ENCODE results near the gene CHTF18. TPM values are rescaled to one million over a fixed set of nuclear protein-coding genes. Genes with fewer than 3 reads are reported as not detected.

The CHTF18 gene
- polyA plus RNA-seq, 4 donors = 16.0 to 47.6 (median 28.0) TPM

GRCh38 chr16:842061-842476, 53.6 kb downstream of the CHTF18 start:
- peak in 1 of 4 donors; percentile 47 for DNase-seq (ENCODE audit: low read depth in 4 of 4, low spot score in 2 of 4)

DNA sequence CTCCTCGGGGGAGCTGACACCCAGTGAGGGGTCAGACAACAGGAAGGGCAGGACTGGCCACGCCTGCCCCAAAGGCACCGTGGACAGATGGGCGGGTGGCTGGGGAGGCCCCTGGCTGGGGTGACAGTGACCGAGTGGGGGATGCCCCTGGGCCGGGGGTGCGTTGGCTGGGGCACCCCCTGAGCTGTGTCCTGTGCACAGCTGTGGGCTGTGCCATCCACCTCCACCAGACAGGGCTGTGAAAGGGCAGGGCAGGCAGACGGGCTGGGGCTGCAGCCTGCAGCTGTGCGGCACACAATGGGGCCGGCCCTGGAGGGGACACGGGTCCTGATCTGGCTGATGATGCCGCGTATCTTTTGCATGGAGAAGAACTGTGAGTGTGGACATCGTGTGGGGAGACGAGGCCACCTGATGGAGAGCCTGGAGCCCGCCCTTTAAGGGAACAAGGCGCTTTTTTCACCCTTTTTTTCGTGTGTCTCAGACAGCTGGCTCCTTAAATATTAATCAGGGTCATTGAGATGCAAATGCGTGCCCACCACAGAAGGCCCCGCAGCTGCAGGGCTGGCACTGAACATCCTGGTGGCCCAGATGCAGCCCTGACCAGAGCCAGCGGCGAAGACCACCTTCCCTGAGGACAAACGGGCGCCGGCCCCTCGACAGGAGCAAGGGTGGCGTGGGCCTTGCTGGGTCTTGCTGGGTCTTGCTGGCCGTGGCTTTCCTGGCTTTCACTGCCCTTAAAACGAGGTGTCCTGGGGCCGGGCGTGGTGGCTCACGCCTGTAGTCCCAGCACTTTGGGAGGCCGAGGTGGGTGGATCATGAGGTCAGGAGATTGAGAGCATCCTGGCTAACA, 54.5 kb downstream of the CHTF18 start:
- no peak for DNase-seq (ENCODE audit: low read depth in 4 of 4, low spot score in 2 of 4)

GRCh38 chr16:843771-844170, 55.4 kb downstream of the CHTF18 start:
- no peak for DNase-seq (ENCODE audit: low read depth in 4 of 4, low spot score in 2 of 4)

- DNase-seq (ENCODE audit: low read depth in 4 of 4, low spot score in 2 of 4) = no peak
Measured at GRCh38 chr16:844638-845350, 56.4 kb downstream of the CHTF18 start.

- no peak for DNase-seq (ENCODE audit: low read depth in 4 of 4, low spot score in 2 of 4)
Measured at GRCh38 chr16:845351-845745, 56.9 kb downstream of the CHTF18 start.

- no peak for DNase-seq (ENCODE audit: low read depth in 4 of 4, low spot score in 2 of 4)
Measured at GRCh38 chr16:847151-847550, 58.7 kb downstream of the CHTF18 start.

Other genes starting within 250 kb of the CHTF18 start
- 10 to 100 TPM in 3 of 4 donors, 1 to 10 TPM in 1; 8.2 to 20.3 (median 16.6) TPM for gene PRR35, start 228.2 kb upstream of the CHTF18 start, polyA plus RNA-seq (ENCODE audit: insufficient read length in 4 of 4)
- 10 to 100 TPM in 1 of 4 donors, 1 to 10 TPM in 3; 7.3 to 13.7 (median 8.3) TPM for gene NHLRC4, start 221.6 kb upstream of the CHTF18 start, polyA plus RNA-seq (ENCODE audit: insufficient read length in 4 of 4)
- gene PIGQ, start 218.7 kb upstream of the CHTF18 start, polyA plus RNA-seq (ENCODE audit: insufficient read length in 4 of 4) = 10 to 100 TPM; 44.9 to 92.7 (median 76.9) TPM
- gene RAB40C, start 198.6 kb upstream of the CHTF18 start, polyA plus RNA-seq (ENCODE audit: insufficient read length in 4 of 4) = 10 to 100 TPM; 15.4 to 32.2 (median 24.8) TPM
- gene WFIKKN1, start 157.6 kb upstream of the CHTF18 start, polyA plus RNA-seq (ENCODE audit: insufficient read length in 4 of 4) = 1 to 10 TPM in 3 of 4 donors, under 1 TPM in 1; 0.83 to 3.7 (median 2.3) TPM
- 10 to 100 TPM; 40.1 to 81.6 (median 60.1) TPM for gene METTL26, start 152.3 kb upstream of the CHTF18 start, polyA plus RNA-seq (ENCODE audit: insufficient read length in 4 of 4)
- 10 to 100 TPM; 13.6 to 30.9 (median 25.1) TPM for gene MCRIP2, start 146.8 kb upstream of the CHTF18 start, polyA plus RNA-seq (ENCODE audit: insufficient read length in 4 of 4)
- gene WDR90, start 139.3 kb upstream of the CHTF18 start, polyA plus RNA-seq (ENCODE audit: insufficient read length in 4 of 4) = 10 to 100 TPM; 23.5 to 76.1 (median 52.9) TPM
- gene RHOT2, start 120.5 kb upstream of the CHTF18 start, polyA plus RNA-seq (ENCODE audit: insufficient read length in 4 of 4) = 100 to 1,000 TPM in 1 of 4 donors, 10 to 100 TPM in 3; 53.4 to 131 (median 95.7) TPM
- 1 to 10 TPM; 1.1 to 3.4 (median 1.7) TPM for gene RHBDL1, start 112.9 kb upstream of the CHTF18 start, polyA plus RNA-seq (ENCODE audit: insufficient read length in 4 of 4)
- gene STUB1, start 108.2 kb upstream of the CHTF18 start, polyA plus RNA-seq (ENCODE audit: insufficient read length in 4 of 4) = 100 to 1,000 TPM; 110 to 187 (median 117) TPM
- gene JMJD8, start 104.3 kb upstream of the CHTF18 start, polyA plus RNA-seq (ENCODE audit: insufficient read length in 4 of 4) = 10 to 100 TPM; 55.7 to 85.7 (median 69.2) TPM
- gene WDR24, start 98.2 kb upstream of the CHTF18 start, polyA plus RNA-seq (ENCODE audit: insufficient read length in 4 of 4) = 10 to 100 TPM in 3 of 4 donors, 1 to 10 TPM in 1; 9.1 to 18.3 (median 13.1) TPM
- 1 to 10 TPM in 2 of 4 donors, under 1 TPM in 2; 0.69 to 1.7 (median 1.2) TPM for gene FBXL16, start 82.8 kb upstream of the CHTF18 start, polyA plus RNA-seq (ENCODE audit: insufficient read length in 4 of 4)
- 10 to 100 TPM in 2 of 4 donors, 1 to 10 TPM in 2; 4.7 to 14.0 (median 11.8) TPM for gene METRN, start 73.5 kb upstream of the CHTF18 start, polyA plus RNA-seq (ENCODE audit: insufficient read length in 4 of 4)
- gene ANTKMT, start 67.5 kb upstream of the CHTF18 start, polyA plus RNA-seq (ENCODE audit: insufficient read length in 4 of 4) = 10 to 100 TPM; 11.3 to 32.8 (median 21.2) TPM
- 1 to 10 TPM; 1.1 to 4.3 (median 3.4) TPM for gene CCDC78, start 62.2 kb upstream of the CHTF18 start, polyA plus RNA-seq (ENCODE audit: insufficient read length in 4 of 4)
- 1 to 10 TPM; 1.9 to 7.7 (median 7.3) TPM for gene HAGHL, start 61.5 kb upstream of the CHTF18 start, polyA plus RNA-seq (ENCODE audit: insufficient read length in 4 of 4)
- 10 to 100 TPM; 21.7 to 32.2 (median 27.6) TPM for gene CIAO3, start 47.6 kb upstream of the CHTF18 start, polyA plus RNA-seq (ENCODE audit: insufficient read length in 4 of 4)
- 10 to 100 TPM; 11.6 to 26.2 (median 20.2) TPM for gene MSLN, start 27.9 kb upstream of the CHTF18 start, polyA plus RNA-seq (ENCODE audit: insufficient read length in 4 of 4)
- 10 to 100 TPM in 3 of 4 donors, 1 to 10 TPM in 1; 9.7 to 18.5 (median 16.5) TPM for gene RPUSD1, start 239 bp upstream of the CHTF18 start, polyA plus RNA-seq (ENCODE audit: insufficient read length in 4 of 4)
- under 1 TPM in 3 of 4 donors, not detected in 1; 0.17 to 0.49 (median 0.27) TPM for gene GNG13, start 12.1 kb downstream of the CHTF18 start, polyA plus RNA-seq (ENCODE audit: insufficient read length in 4 of 4)
- 10 to 100 TPM; 14.6 to 26.5 (median 21.0) TPM for gene LMF1, start 182.4 kb downstream of the CHTF18 start, polyA plus RNA-seq (ENCODE audit: insufficient read length in 4 of 4)
- gene SOX8, start 193.2 kb downstream of the CHTF18 start, polyA plus RNA-seq (ENCODE audit: insufficient read length in 4 of 4) = 1 to 10 TPM; 2.7 to 5.4 (median 4.9) TPM